Thyroid gland (tissue), 4 donors: ENCODE data around the gene SMURF1.

ENCODE experiments used
- POLR2A ChIP-seq, 2 donors: fragments of 450-650 bp; IDR thresholded peaks; one replicate each; pipeline ENCODE4 v1.6.1; 2017; ENCODE audit warnings: antibody characterized with exemption in 2 of 2, mild to moderate bottlenecking in 2 of 2, moderate library complexity in 1 of 2
- TF ChIP-seq, protein P1 (sequence below), 6 experiments: fragments of 200-600 bp in 3 of 6; fragments of 450-650 bp in 3 of 6; sonication (generic) in 3 of 6; IDR thresholded peaks; one replicate each; pipeline ENCODE4 v1.5.1; 2016 to 2019; ENCODE audit warnings: antibody characterized with exemption in 6 of 6, mild to moderate bottlenecking in 2 of 6, inconsistent platforms in 1 of 6, moderate library complexity in 1 of 6

DNA sequence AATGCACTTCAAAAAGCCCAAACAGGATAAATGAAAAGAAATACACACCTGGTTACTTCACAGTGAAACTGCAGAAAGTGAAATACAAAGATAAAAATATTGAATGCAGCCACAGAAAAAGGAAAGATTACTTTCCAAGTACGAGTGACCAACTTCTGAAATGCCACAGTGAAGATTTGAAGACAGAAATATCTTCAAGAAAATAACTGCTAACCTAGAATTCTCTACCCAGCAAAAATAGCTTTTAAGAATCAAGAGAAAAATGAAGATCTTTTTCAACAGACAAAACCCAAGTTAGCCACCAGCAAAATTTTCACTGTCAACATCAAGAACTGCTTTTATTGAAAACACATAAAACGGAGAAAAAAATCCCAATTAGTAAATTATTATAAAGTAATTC is 46.2 kb downstream of the SMURF1 start:
- TF ChIP-seq, protein P1, sequence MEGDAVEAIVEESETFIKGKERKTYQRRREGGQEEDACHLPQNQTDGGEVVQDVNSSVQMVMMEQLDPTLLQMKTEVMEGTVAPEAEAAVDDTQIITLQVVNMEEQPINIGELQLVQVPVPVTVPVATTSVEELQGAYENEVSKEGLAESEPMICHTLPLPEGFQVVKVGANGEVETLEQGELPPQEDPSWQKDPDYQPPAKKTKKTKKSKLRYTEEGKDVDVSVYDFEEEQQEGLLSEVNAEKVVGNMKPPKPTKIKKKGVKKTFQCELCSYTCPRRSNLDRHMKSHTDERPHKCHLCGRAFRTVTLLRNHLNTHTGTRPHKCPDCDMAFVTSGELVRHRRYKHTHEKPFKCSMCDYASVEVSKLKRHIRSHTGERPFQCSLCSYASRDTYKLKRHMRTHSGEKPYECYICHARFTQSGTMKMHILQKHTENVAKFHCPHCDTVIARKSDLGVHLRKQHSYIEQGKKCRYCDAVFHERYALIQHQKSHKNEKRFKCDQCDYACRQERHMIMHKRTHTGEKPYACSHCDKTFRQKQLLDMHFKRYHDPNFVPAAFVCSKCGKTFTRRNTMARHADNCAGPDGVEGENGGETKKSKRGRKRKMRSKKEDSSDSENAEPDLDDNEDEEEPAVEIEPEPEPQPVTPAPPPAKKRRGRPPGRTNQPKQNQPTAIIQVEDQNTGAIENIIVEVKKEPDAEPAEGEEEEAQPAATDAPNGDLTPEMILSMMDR (IDR thresholded peaks at IDR 0.05), result no peak
- no peak for TF ChIP-seq POLR2A (IDR thresholded peaks at IDR 0.05)
